GM18873 (cell line): ENCODE results near the gene NAAA.
A peak's percentile ranks its signal among the peaks of the same experiment; 100 is the strongest.
"Not testable (repeated sequence)": the region's sequence is repeated elsewhere in the genome, so short reads cannot be mapped to it uniquely, and the experiment has no call there.

Experiments used
- ATAC-seq: cut with Tn5 transposase; IDR thresholded peaks from one replicate; pipeline ENCODE4 v1.9.1; 2021; ENCODE audit warnings: mild to moderate bottlenecking, moderate library complexity, moderate number of reproducible peaks; ENCODE audit not compliant: unreplicated experiment, low FRiP score

NAAA gene

GRCh38 chr4:75920327-75920726 is 20.5 kb downstream of the NAAA start:
- no peak for ATAC-seq

GRCh38 chr4:75919920-75920319 is 20.9 kb downstream of the NAAA start:
- no peak for ATAC-seq

DNA sequence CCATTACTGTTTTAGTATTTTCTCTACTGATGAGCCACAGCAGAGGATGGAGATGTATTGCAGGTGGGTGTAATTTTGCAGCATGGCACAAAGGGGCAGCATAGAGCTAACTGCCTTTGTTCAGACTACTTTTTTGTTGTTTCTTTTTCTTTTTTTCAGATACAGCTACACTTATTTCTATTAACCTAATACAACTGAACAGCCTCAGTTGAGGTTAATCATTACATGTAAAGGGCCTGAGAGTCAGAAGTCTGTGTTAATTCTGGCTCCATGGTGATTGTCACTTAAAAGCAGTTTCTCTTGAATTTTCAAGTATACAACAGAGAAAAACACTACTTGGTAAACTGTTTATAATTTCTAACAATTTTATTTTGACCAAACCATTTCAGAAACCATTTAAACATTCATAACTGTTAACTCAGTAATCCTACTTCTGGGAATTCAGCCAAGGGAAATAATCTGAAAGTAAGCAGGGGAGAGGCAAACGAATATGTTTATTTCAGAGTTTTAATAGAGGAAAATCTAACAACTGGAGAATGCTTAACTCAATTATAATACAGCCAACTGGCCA is 24.6 kb downstream of the NAAA start:
- peak; percentile 74 for ATAC-seq

DNA sequence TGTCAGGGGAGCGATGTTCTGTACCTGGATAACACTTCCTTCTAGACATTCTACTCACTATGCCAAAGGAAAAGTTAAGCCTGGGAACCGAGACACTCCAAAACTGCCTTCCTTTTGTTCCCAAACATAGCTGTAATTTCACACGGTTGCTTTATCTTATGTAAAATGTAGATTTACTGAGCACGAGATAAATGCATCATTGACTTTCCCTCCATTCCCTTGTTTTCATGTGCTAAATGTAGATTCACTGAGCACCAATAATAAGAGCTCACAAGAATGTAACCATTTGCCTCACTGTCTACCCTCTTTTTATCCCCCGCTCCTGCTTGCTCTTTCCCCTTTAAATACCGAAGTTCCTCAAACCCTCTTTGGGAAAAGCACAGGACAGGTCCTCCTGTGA is 27.8 kb downstream of the NAAA start:
- no peak for ATAC-seq

DNA sequence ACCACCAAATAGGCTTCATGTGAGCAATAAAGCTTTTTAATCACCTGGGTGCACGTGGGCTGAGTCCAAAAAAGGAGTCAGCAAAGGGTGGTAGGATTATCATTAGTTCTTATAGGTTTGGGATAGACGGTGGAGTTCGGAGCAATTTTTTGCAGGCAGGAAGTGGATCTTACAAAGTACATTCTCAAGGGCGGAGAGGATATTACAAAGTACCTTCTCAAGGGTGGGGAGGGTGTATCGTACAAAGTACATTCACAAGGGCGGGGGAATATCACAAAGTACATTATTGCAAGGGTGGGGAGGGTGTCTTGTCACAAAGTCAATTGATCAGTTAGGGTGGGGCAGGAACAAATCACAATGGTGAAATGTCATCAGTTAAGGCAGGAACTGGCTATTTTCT is 30.0 kb downstream of the NAAA start:
- not testable (repeated sequence) for ATAC-seq

DNA sequence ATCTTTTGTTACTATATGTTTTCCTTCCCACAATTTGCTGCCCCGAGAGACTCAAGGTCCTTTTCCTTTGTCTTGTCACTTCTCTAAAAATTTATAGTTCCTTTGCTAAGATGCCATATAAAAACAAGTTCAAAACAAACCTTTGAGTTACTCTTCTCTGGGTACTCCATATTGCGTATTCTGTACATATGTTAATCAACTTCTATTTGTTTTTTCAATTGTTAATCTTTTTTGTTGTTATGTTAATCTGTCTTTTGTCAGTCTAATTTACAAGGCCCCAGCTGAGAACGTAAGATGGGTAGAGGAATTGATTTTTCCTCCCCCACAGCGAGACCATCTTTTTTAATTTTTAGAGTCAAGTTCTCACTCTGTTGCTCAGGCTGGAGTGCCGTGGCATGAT is 31.4 kb downstream of the NAAA start:
- no peak for ATAC-seq

GRCh38 chr4:75908555-75908954 is 32.3 kb downstream of the NAAA start:
- ATAC-seq, result no peak

DNA sequence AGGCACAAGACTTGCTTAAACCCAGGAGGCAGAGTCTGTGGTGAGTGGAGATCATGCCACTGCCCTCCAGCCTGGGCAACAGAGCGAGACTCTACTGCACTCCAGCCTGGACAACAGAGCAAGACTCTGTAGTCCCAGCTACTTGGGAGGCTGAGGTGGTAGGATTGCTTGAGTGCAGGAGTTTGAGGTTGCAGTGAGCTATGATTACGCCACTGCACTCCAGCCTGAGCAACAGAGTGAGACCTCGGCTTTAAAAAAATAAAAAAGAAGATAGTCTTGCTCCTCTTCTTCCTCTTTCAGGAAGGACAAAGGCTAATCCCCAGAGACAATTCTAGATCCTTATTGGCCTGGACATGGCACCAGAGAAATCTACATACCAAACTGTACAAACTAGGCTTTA is 32.8 kb downstream of the NAAA start:
- ATAC-seq, result no peak

DNA sequence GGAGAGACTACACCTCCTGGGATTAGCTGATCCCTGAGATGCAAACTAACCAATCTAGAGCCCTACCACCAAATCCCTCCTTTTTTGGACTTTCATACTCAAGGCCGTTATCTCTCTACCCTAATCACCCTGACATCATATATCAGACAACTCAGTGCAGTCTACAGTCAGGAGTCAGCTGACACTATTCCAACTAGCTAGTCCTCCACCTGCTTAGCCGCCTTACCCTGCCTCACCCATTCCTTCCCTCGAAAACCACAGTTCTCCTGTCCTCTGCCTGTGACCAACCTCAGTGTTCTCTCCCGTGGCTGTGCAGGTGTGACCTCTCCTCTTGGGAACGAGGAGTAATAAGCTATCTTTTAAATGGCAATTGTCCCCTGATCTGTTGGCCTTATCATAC is 36.7 kb downstream of the NAAA start:
- no peak for ATAC-seq

DNA sequence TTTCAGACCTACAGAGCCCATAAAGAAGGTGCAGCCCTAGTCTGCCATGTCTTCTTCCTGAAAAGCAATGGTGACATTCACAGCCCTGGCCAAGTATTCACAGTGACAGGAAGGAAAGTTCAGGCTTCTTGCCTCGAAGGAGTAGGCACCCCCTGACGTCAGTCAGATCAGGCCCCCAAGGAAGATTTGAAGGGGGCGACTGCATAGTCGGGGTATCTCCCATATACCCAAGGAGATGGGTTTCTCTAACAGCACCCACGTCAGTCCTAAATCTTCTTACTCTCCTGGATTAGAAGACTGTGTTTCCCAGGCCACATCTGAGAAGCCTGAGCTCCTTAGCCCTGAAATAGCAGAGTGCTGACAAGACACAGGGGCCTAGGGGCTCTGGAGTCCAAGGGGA is 38.5 kb downstream of the NAAA start, which contains the start of gene PPEF2:
TSS of gene PPEF2 (minus strand) at position 101 of the 400 bp plus-strand sequence. CDS start 6,127 bp downstream, outside the sequence.
- ATAC-seq, result no peak

DNA sequence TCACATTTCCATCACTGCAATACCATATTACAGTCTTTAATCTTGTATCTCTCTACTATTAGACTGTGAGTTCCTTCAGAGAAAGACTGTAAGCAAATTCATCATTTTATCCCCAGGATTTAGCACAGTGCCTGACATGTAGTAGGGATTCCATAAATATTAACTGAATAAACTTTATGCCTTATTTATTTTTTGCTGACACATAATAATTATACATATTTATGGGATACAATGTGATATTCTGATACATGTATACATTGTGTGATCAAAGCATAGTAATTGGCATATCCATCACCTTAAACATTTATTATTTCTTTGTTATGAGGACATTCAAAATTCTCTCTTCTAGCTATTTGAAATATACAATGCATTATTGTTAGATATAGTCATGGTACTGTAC is 42.3 kb downstream of the NAAA start:
- no peak for ATAC-seq

DNA sequence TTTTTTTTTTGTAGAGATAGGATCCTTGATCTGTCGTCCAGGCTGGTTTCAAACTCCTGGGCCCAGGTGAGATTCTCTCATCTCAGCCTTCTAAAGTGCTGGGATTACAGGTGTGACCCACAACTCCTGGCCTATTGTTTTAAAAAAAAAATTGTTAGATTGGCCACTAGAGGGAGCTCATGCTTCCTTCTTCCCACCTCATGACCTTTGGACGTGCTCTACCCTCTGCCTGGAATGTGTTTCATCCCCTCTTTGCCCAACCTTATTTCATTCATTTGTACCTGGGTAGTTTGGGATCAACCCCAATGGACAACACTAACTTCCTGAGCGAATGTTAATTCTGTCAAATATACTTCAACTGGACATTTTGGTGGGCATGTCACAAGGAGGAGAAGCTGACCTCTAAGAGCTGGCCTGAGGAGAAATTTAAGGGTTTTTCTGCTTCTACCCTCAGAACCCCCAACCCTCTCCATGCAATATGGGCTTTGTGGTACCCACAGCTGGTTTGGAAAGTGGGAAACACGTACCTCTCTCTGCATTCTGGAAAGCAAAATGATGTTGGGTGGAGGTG is 45.0 kb downstream of the NAAA start:
- no peak for ATAC-seq

DNA sequence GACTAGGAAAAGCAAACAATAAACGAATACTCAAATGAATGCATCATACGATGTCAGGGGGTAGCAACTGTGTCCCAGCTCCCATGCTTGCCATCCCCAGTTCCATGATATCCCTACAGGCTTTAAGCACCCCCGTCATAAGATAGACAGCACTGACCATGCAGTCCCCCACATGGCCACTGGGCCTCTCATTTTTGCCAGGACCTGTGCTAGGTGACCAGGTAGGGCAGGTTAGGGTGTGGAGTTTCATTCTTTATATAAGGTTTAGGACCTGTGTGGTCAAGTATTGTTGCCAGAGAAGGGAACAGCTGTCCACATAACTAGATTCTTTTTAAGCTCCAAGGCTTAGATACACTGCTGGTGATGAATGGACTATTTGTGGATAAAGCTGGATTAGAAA is 48.3 kb downstream of the NAAA start:
- no peak for ATAC-seq

GRCh38 chr4:75891611-75892010 is 49.2 kb downstream of the NAAA start:
- no peak for ATAC-seq

DNA sequence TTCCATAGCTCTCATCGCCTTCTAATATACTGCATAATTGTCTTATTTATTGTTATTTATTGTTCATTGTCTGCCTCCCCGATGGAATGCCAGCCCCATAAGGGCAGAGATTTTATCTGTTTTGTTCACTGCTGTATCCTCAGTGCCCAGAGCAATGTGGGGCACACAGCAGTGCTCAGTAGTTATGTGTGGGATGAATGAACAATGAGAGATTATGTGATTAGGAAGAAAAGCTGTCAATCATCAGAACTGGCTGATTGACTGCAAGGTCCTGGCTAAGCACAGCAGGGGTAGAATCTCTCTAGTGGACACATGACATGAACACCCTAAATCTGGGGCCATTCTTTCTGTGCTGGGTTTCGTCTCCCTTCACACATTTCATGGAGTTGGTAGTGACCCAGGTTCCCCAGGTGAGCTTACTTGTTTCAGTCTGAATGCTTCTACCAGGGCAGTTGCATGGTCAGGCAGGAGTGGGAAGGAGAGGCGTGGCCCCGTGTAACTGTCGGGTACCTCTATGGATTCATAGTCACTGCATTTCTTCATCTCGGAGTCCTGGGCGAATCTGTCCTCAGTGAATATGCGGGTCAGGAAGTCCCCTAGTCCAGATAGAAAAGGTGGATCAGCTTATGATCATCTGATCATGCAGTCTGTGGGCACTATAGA is 51.1 kb downstream of the NAAA start:
- ATAC-seq, result no peak

GRCh38 chr4:75886104-75886503 is 54.7 kb downstream of the NAAA start:
- ATAC-seq, result no peak

- no peak for ATAC-seq
Measured at GRCh38 chr4:75881476-75881875, 59.3 kb downstream of the NAAA start.

DNA sequence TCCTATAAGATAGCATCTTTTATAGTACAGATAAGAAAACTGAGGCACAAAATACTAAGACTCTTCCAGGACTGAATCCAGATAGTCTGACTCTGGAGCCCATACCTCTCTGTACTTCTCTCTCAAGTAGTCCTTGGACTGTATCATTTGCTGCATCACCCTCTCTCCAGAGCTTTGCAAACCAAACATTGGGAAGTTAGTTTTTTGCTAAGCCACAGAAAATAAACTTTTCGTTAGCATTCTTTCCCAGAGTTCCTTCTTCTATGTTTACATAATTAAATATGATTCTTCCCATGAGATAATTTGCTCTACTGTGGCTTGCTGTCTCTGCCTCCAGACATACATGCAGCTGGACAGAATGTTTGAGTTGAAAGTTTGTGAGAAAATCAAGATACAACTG is 60.5 kb downstream of the NAAA start:
- ATAC-seq, result no peak

GRCh38 chr4:75878246-75878756 is 62.5 kb downstream of the NAAA start:
- ATAC-seq, result no peak

GRCh38 chr4:75876218-75876617 is 64.6 kb downstream of the NAAA start:
- no peak for ATAC-seq

DNA sequence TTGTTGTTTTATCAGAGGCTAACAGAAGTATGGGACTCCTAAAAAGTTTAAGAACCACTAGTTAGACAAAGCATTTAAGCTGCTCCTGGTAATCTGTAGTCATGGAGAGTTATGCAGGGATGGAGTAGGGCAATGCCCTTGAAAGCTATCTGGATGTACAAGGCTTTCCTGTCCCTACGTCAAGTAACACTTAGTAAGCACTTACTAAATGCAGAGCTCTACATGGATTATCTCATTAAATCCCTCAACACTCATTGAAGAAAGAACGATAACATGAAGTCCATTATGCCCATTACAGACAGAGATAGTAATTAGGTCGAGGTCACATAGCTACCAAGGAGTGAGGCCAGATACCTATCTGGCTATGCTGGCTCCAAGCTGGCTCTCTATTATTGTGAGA is 71.7 kb downstream of the NAAA start:
- no peak for ATAC-seq

DNA sequence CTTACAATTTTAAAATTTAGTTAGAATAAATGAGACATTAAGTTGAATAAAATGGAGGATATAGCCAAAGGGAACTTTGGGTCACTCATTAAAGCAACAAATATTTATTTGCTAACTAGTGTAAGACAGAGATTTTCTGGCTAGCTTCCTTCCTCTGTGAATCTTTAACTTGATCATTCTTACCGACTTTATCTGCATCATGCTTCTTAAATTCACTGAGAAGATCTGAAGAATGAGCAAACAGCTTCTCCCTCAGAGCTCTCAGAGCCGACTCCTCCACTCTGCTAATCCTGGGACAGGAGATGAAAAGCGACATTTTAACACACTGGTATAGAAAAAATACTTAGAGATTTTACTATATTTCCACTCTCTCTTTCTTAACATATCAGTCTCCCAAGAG is 73.7 kb downstream of the NAAA start:
- ATAC-seq, result no peak
